Measurements from ENCODE around the gene C1QTNF6.
"Not testable (repeated sequence)": the region's sequence is repeated elsewhere in the genome, so short reads cannot be mapped to it uniquely, and the experiment has no call there.

The C1QTNF6 gene

DNA sequence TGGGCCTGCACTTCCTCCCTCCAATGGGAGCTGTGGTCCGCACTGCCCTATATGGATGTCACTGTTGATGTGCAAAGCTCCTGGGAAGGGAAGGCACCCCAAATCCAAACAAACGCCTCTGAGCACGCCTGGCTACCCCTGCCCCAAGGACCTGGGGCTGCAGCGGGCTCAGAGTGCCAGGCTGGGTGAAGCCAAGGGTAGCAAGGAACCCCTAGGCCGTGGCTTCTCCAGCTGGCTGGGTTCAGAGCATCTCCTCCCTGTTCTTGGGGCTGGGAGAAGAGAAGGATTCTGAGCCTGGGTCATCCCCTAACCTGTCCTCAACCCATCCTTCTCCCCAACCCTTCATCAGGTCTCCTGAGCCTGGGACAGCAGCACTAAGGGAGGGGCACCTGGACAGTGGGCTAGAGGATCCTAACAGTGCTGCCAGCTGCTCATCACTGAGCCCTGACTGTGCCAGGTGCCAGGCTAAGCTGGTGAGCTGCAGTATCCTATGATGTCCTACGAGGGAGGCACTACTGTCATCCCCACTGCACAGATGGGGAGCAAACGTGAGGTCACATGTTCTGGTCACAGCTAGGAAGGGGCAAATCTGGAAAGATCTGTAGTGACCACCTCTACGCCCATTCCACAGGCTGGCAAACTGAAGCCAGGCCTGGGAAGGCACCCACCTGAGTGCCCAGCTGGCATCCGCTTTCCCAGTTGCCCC is 21.2 kb upstream of the C1QTNF6 start:
- in situ Hi-C loops (cut with HindIII; ENCODE audit: low sequenced_read_pairs), result no loop called here

DNA sequence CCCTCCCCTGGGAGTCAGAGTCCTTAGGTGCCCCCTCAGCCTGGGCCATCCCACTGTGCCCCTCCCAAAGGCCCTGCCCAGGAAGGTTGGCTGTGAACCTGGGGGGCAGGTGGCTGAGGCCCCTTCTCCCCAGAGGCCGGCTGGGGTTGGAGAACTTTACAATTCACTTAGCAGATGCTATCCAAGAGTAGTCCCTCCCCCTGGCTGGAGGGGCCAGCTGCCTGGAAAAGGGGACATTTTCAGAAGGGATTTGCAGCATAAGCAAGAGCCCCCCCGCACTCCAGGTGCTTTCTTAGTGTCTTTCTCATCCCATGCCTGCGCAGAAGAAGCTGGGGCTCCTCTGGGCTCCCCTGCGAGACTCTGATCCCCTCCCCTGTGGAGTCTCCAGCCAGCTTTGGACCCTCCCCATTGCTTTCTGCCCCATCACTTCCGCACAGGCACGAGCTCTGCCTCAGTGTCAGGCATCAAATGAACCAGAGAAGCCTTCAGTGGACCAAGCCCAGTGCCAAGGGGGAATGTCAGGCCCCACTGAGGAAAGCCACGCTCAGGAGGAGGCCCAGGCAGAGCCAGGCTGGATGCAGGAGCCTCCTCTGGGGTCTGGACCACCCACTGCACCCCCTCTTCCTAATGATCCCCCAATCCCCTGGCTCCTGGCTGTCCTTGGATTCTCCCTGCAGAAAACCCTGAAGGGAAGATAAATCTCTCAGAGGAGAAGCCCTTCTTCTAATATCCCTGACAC is 20.5 kb upstream of the C1QTNF6 start:
- in situ Hi-C loops (cut with HindIII; ENCODE audit: low sequenced_read_pairs), result no loop called here

DNA sequence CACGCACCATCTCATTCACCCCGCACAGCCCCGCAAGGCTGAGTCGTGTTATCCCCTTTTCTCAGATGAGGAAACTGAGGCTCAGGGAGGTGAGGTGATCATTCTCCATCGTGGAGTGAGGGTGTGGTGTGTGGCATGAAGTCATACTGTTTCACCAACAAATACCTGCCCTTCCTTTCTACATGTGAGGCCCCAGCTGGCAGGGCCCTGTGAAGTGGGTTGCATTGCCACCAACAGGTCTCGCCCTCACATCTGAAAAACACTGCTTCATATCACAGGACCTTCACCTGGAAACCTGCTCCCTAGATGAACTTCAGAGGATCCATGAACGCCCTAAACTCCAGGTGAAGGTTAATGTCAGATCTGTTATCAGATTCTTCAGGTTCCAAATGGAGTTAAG is 19.9 kb upstream of the C1QTNF6 start:
- in situ Hi-C loops (cut with HindIII; ENCODE audit: low sequenced_read_pairs), result no loop called here

DNA sequence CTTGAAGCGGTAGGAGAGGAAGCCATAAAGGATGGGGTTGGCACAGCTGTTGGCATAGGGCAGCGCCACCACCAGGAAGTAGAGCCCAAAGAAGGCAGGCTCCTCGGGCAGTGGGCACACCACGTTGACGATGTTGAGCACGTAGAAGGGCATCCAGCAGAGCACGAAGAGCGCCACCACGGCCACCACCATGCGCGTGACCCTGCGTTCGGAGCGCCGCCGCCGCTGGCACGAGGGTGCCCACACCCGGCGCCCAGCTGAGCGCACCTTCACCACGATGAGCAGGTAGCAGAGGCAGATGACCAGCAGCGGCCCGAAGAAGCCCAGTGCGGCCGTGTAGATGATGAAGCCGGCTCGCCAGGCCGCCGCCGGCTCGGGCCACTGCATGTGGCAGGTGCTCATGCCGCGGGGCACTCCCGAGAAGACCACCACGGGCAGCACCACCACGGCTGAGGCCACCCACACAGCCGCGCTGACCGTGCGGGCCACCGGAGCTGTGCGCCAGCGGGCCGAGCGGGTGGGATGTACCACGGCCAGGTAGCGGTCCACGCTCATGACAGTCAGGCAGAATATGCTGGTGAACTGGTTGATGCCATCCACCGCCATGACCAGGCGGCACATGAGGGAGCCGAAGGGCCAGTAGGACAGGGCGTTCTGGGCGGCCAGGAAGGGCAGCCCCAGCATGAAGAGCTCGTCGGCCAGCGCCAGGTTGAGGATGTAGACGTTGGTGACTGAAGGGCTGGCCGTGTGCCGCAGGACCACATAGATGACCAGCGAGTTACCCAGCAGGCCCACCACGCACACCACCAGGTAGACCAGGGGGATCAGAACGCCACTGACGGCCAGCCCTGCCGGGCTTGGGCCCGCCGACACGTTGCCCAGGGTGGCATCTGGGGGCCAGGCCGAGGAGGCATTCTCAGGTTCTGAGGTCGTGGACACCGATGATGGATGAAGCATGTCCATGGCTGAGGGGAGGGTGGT is 19.1 kb upstream of the C1QTNF6 start:
- in situ Hi-C loops (cut with HindIII; ENCODE audit: low sequenced_read_pairs), result no loop called here

DNA sequence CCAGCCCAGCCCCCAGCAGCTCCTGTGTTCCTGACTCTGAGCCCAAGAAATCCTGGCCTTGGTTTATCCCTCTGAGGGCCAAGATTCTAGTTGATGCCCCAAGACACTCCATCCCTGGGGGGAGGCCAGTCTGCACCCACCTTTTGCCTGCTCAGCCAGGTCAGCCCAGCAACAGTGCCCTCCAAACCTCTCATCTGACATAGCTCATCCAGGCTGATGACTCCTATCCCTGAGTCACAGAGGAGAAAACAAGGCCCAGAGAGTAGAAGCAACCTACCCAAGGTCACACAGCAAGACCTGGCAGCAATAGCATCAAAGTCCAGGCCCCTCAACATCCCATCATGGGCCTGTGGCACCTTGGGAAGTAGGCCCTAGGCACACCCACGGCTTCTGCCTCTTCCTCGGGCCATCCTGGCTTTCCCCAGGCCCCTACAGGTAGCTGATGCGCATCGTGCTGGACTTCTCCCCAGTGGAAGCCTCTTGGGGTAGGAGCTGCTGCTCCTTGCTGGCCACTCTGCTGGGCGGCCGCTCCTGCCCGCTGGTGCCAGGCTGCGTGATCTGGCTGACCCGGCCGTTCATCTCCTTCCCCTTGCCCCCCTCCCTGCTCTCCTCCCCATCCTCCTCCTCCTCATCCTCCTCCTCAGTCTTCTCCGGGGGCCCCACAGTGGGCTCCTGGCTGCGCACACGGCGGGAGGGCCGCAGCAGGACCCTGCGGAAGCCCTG is 18.2 kb upstream of the C1QTNF6 start:
- in situ Hi-C loops (cut with HindIII; ENCODE audit: low sequenced_read_pairs), result no loop called here

DNA sequence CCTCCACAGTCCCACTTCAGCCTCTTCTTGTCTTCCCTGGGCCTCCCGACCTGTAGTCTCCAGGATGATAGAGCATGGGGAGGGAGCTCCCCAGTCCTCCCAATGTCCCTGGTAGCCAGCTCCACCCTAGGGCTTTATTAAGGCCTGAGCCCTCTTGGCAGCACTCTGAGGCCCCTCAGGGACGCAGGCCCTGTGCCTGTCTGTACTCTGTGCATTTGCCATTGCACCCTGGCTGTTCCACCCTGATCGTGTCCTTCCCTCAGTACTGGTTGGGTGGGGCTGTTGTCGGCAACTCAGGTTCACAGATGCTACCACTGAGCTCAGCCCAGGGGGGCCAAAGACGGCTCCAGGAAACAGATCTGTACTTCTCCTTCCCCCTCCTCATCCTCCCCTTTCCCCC is 17.0 kb upstream of the C1QTNF6 start:
- in situ Hi-C loops (cut with HindIII; ENCODE audit: low sequenced_read_pairs), result no loop called here

DNA sequence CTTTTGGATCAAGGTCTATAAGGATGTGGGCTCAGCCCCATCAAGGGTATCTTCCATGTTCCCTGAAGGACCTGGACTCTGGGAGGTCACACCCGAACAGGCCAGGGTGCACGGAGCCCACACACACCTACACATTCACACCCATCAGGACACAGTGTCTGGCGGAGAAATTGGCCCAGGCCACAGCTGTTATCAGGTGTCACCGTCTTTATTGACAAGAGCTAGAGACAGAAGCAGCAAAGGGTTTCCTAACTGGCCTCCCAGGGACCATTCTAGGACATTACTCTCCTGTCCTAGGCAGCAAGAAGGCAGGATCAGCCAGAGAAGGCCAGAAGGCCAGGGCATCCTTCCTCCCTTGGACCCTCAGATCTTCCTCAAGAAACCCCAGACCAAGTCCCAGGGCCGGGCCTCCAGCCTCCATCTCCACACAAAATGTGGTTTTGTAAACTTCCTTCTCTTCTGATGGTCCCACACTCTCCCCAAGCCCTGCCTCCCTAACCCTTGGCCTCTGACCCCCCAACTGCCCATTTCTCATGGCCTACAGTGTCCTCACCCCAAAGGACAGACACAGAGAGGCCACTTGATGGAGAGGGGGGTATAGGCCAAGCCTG is 16.1 kb upstream of the C1QTNF6 start:
- in situ Hi-C loops (cut with HindIII; ENCODE audit: low sequenced_read_pairs), result no loop called here

DNA sequence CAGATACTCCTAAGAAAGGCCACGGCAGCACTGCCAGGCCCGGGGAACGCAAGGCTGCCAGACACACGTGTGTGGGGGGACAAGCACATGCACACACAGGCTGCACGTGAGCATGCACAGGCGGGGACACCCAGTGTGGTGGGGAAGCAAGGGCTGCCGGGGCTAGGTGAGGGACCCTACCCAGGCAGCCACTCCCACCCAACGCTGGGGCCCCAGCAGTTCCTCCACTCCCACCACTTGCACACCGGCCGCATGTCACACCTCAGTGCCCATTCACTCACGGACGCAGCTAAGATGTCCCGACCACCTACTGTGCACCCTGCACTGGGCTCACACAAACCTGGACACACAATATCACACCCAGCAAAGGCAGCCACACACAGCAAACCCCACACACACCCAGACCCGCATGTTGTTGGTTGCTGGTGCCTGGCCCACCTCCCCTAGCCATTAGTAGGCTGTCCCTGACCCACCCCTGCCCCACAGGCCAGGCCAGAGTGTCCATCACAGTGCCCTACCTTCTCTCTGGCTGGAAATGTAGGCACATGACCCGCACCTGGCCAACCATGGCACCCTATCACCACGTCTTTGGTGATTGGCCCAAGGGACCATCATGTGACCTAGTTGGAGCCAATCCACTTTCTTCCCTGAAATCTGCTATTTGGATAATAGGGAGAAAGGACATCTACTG is 15.5 kb upstream of the C1QTNF6 start:
- in situ Hi-C loops (cut with HindIII; ENCODE audit: low sequenced_read_pairs), result no loop called here

DNA sequence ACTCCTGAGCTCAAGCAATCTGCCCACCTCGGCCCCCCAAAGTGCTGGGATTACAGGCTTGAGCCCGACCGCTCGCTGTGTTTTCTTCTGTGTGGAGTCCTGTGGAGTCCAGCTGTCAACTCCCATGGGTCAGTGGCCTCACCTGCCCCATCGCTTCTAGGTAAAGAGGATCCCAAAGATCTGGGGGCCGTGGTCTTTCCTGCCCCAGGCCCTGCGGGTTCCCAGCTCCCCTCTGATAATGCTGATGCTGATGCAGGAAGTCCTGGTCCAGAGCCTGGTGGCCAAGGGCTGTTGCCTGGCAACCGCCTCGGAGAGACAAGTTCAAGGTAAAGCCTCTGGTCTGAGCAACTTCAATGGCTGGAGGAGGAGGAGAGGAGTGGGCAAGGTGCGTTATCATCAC is 14.7 kb upstream of the C1QTNF6 start:
- in situ Hi-C loops (cut with HindIII; ENCODE audit: low sequenced_read_pairs), result no loop called here

DNA sequence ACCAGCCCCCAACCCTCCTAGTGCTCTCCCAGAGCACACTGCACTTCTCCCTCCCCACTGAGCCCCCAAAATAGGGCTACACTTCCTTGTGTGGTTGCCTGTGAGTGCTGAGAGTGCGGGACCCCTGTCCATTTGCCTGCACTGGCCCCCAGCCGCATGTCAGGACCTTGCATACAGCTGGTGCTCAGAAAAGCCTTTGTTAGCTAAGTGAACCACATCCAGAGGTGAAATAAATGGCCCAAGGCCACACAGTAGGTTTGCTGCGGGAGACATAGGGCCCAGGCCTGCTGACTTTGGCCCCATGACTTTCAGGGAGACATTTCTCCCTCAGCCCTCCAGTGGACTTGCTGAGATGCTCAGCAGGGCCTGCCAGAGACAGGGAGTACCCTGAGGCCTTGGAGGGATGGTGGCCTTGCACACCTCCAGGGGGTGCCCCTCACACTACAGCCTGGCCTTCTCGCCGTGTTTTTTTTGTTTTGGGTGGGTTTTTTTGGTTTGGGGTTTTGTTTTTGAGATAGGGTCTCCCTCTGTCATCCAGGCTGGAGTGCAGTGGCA is 14.0 kb upstream of the C1QTNF6 start:
- in situ Hi-C loops (cut with HindIII; ENCODE audit: low sequenced_read_pairs), result no loop called here

DNA sequence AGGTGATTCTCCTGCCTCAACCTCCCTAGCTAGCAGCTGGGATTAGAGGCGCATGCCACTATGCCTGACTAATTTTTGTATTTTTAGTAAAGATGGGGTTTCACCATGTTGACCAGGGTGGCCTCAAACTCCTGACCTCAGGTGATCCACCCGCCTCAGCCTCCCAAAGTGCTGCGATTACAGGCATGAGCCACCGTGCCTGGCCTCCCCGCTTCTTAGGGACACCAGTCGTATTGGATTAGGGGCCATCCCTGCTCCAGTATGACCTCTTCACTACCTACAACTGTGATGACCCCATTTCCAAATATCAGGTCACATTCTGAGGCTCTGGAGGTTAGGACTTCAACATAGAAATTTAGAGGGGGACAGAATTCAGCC is 13.4 kb upstream of the C1QTNF6 start:
- in situ Hi-C loops (cut with HindIII; ENCODE audit: low sequenced_read_pairs), result not testable (repeated sequence)

DNA sequence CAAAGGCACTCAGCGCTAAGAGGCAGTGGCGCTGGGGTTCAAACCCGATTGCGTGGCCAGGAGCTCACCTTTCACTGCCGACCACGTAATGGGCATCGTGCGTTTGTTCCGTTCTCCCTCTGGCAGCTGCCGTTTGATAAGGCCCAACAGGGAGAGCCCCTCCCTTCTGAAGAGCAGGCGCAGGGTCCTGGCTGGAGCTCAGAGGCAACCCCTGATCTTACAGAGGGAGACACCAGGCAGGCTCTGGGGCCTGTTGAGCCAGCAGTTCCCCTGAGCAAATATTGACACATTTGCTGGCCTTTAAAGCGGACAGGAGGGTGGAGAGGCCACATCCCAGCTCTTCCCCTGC is 11.7 kb upstream of the C1QTNF6 start:
- in situ Hi-C loops (cut with HindIII; ENCODE audit: low sequenced_read_pairs), result no loop called here

DNA sequence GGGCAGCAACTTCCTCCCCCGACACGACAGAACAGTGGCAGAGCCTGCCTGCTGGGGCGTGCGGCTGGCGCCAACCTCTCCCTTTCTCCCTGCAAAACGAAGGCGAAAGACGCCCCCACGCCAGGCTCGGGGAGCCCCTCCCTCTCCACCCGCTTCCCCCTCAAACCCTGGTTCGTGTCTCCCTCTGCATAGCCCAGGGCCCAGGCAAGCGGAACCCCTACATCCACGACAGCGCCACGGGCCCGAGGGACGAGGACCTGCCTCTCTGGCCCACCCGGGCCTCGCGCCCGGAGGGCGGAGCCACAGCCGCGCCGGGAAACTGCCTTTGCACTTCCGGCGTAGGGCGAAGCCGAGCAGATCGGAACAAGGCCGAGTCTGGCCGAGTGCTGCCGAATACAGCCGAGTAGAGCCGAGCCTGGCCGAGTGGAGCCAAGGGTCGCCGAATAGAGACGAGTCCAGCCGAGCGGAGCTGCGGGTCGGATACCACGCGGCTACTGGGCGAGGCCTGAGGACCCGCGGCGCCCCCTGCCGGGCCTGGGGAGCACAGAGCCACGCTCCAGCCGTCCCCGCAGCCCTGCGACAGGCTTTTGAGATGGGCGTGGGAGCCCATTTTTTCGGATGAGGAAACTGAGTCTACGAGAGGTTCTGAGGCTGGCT is 11.2 kb upstream of the C1QTNF6 start:
- in situ Hi-C loops (cut with HindIII; ENCODE audit: low sequenced_read_pairs), result no loop called here

DNA sequence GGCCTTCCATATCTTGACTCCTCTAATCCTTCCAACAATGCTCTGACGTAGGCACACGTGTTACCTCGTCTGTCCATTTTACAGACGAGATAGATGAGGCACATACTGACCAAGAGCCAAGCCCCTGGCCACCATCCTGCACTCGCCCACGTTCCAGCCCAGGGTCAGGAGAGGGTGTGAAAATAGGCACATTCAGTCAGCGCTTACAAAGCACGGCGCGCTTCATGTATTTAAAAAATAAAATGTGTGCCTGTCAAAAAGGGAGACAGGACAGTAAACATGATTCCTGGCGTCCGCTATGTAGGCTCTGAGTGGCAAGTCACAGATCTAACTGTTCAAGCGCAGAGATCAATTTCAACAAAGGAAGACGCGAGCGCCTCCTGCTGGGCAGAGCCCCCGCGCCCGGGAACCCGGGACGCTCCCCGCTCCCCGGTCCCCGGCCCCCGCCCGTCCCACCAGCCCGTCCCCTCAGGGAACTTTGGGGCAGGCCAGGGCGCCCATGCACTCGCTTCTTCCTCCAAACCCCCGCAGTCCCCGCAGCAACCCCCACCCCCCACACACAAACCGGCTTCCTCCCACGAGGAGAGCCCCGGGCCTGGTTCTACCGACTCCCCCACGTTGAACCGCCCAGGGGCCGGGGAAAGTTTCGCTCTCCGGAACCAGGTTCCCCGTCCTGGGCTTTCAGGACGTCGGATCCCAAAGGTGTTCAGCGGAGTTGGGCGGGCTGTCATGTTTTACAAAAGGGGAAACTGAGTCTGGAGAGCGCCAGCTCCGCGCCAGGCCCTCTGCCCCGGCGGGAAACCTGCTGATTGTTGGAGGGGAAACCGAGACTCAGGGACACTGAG is 10.4 kb upstream of the C1QTNF6 start:
- in situ Hi-C loops (cut with HindIII; ENCODE audit: low sequenced_read_pairs), result no loop called here

DNA sequence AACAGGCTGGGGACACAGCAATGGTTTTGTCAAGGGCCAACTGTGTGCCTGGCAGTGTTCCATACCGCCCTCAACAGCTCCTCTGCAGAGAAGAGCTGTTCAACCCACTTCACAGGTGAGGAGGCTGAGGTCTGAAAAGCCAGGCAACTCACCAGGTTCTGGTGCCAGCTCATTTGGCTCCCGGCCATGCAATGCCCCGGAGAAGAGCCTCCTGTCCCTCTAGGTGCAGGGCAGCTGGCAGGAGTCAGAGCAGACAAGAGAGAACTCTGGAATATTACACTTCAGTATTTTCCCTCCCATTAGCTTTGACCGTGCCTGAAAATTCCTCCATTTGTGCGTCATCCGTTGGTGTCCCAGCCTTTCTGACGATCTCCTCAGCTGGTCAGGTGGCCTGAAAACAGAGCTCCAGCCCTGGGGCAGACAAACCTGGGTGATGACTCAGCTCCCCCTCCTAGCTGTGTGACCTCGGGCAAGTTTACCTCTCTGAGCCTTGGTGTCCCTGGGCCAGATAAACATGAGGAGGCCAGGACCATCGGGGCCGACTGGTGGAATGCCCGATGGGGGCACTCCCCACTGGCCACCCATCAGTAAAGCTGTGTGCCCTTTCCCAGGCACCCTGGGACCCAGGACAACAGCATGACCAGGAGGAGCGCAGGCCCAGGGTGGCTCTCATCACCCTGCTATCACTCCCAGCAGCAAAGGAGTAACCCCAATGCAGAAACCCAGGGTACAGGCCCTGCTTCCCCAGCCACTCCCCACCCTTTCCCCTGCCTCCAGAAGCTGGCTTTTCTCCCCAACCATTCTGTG is 9.6 kb upstream of the C1QTNF6 start:
- in situ Hi-C loops (cut with HindIII; ENCODE audit: low sequenced_read_pairs), result no loop called here

DNA sequence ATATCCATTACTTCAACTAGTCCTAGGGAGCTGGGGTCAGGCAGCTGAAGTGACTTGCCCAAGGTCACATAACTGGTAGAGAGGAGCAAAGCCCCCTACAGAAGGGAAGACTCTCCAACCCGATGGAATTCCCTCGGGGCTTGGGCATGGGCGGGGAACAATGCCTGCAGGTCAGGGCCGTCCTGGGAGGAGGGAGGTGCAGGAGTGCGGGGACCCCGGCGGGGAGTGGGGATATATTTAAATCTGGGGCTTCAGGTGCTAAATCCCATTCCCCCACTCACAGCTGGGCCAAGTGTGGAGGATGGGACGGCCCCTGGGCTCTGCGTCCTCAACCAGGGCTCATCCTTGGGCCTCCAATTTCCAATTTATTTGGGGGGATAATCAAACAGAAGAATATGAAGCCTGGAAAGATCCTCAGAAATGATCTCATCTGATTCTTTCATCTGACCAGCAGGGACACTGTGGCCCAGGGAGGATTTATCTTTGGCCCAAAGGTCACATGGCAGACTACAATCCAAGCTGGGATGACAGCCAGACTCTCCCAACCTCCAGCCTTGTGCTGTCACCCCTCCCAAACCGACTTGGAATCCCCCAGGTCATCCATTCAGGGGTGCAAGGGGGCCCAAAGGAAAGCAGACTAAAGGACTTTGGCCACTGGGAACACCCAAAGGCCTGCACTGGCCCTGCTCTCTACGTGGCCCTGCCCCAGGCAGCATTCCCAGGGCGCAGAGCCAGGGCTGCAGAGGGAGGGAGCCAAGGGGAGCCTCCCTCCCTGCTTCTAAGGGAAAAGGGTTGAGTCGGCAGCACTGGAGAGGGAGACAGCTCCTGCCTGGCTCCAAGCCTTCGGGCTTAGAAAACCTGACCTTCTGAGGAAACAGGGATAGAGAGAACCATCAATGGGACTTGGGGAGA is 8.7 kb upstream of the C1QTNF6 start:
- in situ Hi-C loops (cut with HindIII; ENCODE audit: low sequenced_read_pairs), result no loop called here
